HepG2 (cell line): ENCODE data around the gene ARHGAP5.
A peak's percentile ranks its signal among the peaks of the same experiment; 100 is the strongest.

Experiments used
- MLXIP ChIP-seq: sonication (generic); formaldehyde crosslinking; IDR thresholded peaks from 2 replicates; pipeline ENCODE4 v1.9.0; 2021; ENCODE audit warnings: missing genetic modification reagents, borderline replicate concordance
- RAD21 ChIP-seq: fragments of 450-650 bp; formaldehyde crosslinking; IDR thresholded peaks from 2 replicates; pipeline ENCODE4 v1.5.0; 2020; ENCODE audit warnings: mild to moderate bottlenecking
- SMYD3 ChIP-seq: sonication (generic); formaldehyde crosslinking; IDR thresholded peaks from 2 replicates; pipeline ENCODE4 v1.8.1; 2023; ENCODE audit warnings: mild to moderate bottlenecking, missing genetic modification reagents
- ZBTB20 ChIP-seq: sonication (generic); formaldehyde crosslinking; IDR thresholded peaks from 2 replicates; pipeline ENCODE4 v1.8.1; 2023; ENCODE audit warnings: missing genetic modification reagents, low read depth, mild to moderate bottlenecking, borderline replicate concordance
- ZSCAN21 ChIP-seq: sonication (generic); formaldehyde crosslinking; IDR thresholded peaks from 2 replicates; pipeline ENCODE4 v1.8.0; 2022; ENCODE audit warnings: mild to moderate bottlenecking, missing genetic modification reagents, moderate library complexity, borderline replicate concordance
- TF ChIP-seq, protein P1 (sequence below): sonication (generic); formaldehyde crosslinking; IDR thresholded peaks from 2 replicates; pipeline ENCODE4 v1.5.0; 2020; ENCODE audit warnings: mild to moderate bottlenecking, missing genetic modification reagents, moderate library complexity

- TF ChIP-seq, protein P1, sequence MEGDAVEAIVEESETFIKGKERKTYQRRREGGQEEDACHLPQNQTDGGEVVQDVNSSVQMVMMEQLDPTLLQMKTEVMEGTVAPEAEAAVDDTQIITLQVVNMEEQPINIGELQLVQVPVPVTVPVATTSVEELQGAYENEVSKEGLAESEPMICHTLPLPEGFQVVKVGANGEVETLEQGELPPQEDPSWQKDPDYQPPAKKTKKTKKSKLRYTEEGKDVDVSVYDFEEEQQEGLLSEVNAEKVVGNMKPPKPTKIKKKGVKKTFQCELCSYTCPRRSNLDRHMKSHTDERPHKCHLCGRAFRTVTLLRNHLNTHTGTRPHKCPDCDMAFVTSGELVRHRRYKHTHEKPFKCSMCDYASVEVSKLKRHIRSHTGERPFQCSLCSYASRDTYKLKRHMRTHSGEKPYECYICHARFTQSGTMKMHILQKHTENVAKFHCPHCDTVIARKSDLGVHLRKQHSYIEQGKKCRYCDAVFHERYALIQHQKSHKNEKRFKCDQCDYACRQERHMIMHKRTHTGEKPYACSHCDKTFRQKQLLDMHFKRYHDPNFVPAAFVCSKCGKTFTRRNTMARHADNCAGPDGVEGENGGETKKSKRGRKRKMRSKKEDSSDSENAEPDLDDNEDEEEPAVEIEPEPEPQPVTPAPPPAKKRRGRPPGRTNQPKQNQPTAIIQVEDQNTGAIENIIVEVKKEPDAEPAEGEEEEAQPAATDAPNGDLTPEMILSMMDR (CRISPR knock-in tag) = peak; percentile 33
- TF ChIP-seq MLXIP (CRISPR knock-in tag) (no peak), ZBTB20 (no peak), SMYD3 (CRISPR knock-in tag) (no peak), RAD21 (CRISPR knock-in tag) (no peak), ZSCAN21 (CRISPR knock-in tag) (0 out of 2 replicates have a peak, but pooled peaks have one; percentile 1)
These were observed 126.8 kb downstream of the ARHGAP5 start for GRCh38 chr14:32203928-32204357.
